RPMI7951 (cell line): ENCODE results near the gene SH3BP2. TPM values are rescaled to one million over a fixed set of nuclear protein-coding genes. Genes with fewer than 3 reads are reported as not detected.

Source experiments
- DNase-seq: peaks from one replicate; pipeline ENCODE4 v3.0.0-alpha.2; 2012; ENCODE audit warnings: low read depth
- total RNA-seq: library from RNA; depleted of rRNA; stranded (reverse); fragments of >200 nt; shearing (Covaris generic); gene quantifications from 2 replicates; pipeline ENCODE4 v1.2.3, GENCODE V29; 2014

Gene SH3BP2
- total RNA-seq, 1 experiment from 2014 or later = 24.8 TPM

- DNase-seq = peak; percentile 46
Measured at GRCh38 chr4:2850966-2851798, 58.3 kb downstream of the SH3BP2 start.

GRCh38 chr4:2852481-2852921, 59.6 kb downstream of the SH3BP2 start:
- DNase-seq = no peak

GRCh38 chr4:2855584-2855983, 62.7 kb downstream of the SH3BP2 start:
- DNase-seq = no peak

- no peak for DNase-seq
Measured at GRCh38 chr4:2856266-2856665, 63.4 kb downstream of the SH3BP2 start.

GRCh38 chr4:2857349-2857927, 64.6 kb downstream of the SH3BP2 start:
- DNase-seq = no peak

GRCh38 chr4:2858451-2859217, 65.7 kb downstream of the SH3BP2 start:
- peak; percentile 22 for DNase-seq

- DNase-seq = no peak
Measured at GRCh38 chr4:2859514-2859913, 66.6 kb downstream of the SH3BP2 start.

GRCh38 chr4:2860391-2861348, 67.8 kb downstream of the SH3BP2 start:
- no peak for DNase-seq

- DNase-seq = no peak
Measured at GRCh38 chr4:2861631-2862436, 68.9 kb downstream of the SH3BP2 start.

GRCh38 chr4:2862528-2862927, 69.6 kb downstream of the SH3BP2 start:
- DNase-seq = peak; percentile 27

- no peak for DNase-seq
Measured at GRCh38 chr4:2863649-2864048, 70.8 kb downstream of the SH3BP2 start.

- no peak for DNase-seq
Measured at GRCh38 chr4:2865196-2865780, 72.4 kb downstream of the SH3BP2 start.

GRCh38 chr4:2866160-2866861, 73.4 kb downstream of the SH3BP2 start:
- DNase-seq = no peak

- peak; percentile 8 for DNase-seq
Measured at GRCh38 chr4:2866891-2867290, 74.0 kb downstream of the SH3BP2 start.

GRCh38 chr4:2867758-2868491, 75.0 kb downstream of the SH3BP2 start:
- DNase-seq = no peak

GRCh38 chr4:2868877-2869487, 76.1 kb downstream of the SH3BP2 start:
- no peak for DNase-seq

- DNase-seq = no peak
Measured at GRCh38 chr4:2869659-2870058, 76.8 kb downstream of the SH3BP2 start.

GRCh38 chr4:2870082-2870481, 77.2 kb downstream of the SH3BP2 start:
- no peak for DNase-seq
